DMS153 treated with DMSO at 0.1 percent for 48 hours (cell line): Measurements from ENCODE around the gene POLR2F.
"Not testable (repeated sequence)": the region's sequence is repeated elsewhere in the genome, so short reads cannot be mapped to it uniquely, and the experiment has no call there.

Source experiments
- DNase-seq: peaks from one replicate; lab custom pipeline; 2025; ENCODE audit not compliant: unreplicated experiment; lab: John Stamatoyannopoulos, UW

Gene POLR2F

GRCh38 chr22:37952629-37953028, 870 bp upstream of the POLR2F start:
- not testable (repeated sequence) for DNase-seq

- DNase-seq: no peak
Observed at GRCh38 chr22:37953062-37953436, 450 bp upstream of the POLR2F start.

- no peak for DNase-seq
Observed at GRCh38 chr22:37954686-37955085, 1.2 kb downstream of the POLR2F start.

DNA sequence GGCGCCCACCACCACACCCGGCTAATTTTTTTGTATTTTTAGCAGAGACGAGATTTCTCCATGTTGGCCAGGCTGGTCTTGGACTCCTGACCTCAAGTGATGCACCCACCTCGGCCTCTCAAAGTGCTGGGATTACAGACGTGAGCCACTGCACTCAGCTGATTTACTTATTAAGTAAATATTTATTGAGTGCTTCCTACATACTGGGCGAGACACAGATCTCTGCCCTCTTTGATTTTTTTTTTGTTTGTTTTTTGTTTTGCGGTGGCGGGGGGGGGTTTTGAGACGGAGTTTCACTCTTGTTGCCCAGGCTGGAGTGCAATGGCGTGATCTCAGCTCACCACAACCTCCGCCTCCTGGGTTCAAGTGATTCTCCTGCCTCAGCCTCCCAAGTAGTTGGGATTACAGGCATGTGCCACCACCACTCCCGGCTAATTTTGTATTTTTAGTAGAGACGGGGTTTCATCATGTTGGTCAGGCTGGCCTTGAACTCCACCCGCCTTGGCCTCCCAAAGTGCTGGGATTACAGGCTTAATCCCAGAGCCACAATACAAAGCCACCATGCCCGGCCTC, 2.4 kb downstream of the POLR2F start:
- not testable (repeated sequence) for DNase-seq

DNA sequence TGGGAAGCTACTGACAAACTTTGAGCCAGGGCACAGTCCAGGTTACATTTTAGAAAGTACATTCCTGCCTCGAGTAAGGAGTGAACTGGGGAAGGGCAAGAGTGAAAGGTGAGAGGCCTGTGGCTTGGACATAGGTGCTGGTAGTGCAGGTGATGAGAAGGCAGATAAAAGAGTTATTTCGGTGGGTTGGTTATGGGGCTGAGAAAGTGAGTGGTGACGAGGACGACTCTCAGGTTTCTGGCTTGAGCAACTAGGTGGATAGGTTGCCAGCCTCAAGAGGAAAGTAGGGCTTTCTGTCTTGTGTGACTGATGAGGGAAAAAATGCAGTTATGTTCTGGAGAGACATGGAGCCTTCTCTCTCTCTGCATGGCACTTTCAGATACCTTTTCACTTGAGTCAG, 3.7 kb downstream of the POLR2F start:
- DNase-seq: no peak

DNA sequence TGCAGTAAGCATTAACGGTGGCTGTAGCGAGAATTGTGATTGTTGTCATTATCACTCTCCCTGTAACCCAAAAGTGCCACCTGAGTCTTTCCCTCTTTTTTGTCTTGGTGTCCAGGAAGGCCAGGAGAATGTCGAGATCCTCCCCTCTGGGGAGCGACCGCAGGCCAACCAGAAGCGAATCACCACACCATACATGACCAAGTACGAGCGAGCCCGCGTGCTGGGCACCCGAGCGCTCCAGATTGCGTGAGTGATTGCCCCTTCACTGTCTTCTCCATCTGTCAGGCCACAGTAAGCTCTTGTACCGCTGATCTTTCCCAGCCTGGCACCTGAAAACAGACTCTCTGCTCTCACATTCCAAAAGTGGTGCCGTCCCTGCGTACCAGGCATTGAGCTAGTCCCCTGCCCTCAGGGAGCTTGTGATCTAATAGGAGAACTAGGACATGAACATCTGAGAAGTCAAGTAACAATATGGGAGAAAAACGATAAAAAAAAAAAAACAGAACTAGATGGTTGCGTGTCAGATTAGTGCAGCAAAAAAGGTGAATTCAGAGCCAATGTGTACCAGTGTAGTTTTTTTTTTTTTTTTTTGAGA, 5.8 kb downstream of the POLR2F start:
- no peak for DNase-seq

GRCh38 chr22:37961062-37961461, 7.6 kb downstream of the POLR2F start:
- no peak for DNase-seq

DNA sequence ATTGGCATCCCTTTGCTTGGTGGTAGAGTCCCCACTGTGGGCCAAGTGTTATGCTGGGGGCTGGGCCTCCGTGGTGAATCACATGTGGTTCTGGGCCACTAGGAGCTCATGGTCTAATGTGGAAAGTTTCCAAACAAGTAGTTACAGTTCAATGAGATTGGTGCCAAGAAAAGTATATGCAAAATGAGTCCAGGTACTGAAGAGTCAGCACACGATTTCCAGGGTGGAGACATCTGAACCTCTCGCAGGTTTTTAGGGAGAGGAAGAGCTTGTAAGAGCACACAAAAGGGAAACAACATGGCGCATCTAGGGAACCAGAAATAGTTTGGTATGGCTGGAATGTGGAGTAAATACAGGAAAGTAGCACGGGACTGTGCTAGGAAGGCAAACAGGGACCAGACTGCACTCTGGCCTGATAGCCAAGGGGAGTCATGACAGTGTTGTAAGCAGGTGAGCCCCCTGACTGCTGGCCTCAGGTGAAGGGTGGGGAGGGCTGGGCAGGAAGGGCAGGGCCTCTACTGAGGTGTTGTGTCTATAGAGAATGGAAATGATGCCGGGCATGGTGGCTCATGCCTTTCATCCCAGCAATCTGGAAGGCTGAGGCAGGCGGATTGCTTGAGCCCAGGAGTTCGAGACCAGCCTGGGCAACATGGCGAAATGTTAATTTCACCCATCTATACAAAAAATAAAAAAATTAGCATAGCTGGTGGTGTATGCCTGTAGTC, 12.6 kb downstream of the POLR2F start:
- DNase-seq: no peak

- no peak for DNase-seq
Observed at GRCh38 chr22:37967147-37967546, 13.6 kb downstream of the POLR2F start.

DNA sequence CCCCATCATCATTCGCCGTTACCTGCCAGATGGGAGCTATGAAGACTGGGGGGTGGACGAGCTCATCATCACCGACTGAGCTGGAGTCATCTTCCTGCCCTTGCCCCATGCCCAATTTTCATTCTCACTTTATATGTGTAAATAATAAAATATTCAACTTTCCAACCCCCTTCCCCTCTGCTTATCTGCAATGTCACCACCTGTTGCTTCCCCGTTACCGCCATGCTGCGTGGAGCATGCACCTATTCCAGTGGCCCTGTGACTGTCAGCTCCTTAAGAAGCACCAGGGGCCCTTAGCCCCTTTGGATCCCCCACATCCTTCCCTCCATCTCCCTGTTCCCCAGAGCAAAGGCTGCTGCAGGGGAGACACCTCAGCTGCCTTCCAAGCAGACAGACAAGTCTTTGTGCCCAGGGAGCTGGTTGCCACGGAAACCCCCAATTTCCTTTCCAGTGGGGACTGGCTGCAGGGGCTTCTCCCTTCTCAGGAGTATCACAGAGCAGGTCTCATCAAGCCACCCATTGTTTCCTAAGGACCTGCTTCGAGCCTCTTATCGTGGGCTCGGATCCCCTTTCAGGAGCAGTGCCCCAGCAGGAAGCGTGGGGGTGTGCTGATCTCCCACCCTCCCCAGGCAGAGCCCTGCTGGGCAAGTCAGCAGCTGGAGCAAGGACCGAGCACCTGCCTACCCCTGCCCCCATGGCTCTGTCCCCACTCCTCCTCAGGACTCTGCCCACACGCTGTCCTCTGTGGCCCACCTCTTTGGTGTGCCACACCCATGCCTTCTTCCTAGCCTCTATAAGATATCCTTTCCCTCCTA, 14.3 kb downstream of the POLR2F start:
- DNase-seq: no peak

GRCh38 chr22:37968452-37969251, 15.2 kb downstream of the POLR2F start:
- no peak for DNase-seq

- DNase-seq: no peak
Observed at GRCh38 chr22:37970864-37971263, 17.4 kb downstream of the POLR2F start.

DNA sequence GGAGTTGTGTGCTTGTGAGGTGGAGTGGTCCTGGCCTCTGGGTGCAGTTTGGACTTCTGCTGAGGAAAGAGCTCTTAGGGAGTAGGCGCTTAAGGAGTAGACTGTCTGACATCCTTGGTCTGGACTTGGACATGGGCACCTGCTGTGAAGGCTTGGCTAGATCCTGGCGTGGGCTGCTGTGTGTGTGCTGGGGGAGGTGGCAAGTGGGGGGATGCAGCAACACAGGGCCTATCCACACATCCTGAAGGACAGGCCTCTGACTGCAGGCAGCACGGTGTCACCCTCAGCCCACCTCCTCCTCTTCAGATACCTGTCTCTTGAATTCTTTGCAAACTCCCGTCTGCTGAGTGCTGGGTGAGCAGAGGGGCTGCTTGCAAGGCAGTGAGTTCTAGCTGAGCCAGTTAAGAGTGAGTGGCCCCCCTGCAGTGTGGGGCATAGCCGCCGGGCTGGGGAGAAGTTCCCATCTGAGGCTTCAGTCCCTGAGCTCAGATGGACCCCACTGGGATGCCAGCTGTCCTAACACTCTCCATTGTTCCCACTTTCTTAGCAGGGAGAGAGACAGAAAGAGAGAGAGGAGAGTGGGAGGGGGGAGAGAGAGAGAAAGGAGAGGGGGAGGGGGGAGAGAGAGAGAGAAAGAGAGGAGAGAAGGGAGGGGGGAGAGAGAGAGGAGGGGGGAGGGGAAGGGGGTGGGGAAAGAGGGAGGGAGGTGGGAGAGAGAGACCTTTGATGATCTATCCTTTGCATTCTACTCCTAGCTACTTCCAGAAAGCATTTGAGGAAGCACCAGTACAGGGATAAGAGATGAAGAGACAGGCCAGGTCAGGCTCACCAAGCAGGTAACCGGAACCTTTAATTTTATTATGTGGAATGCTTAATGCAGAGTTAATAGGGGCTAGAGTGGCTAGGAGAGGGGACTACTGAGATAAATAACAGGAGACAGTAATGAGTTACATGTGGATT, 18.3 kb downstream of the POLR2F start:
- DNase-seq: no peak

- DNase-seq: no peak
Observed at GRCh38 chr22:37972527-37972926, 19.0 kb downstream of the POLR2F start.

GRCh38 chr22:37973271-37974170, 20.0 kb downstream of the POLR2F start:
- DNase-seq: no peak

- DNase-seq: no peak
Observed at GRCh38 chr22:37975153-37975552, 21.7 kb downstream of the POLR2F start.

GRCh38 chr22:37976022-37976421, 22.5 kb downstream of the POLR2F start:
- not testable (repeated sequence) for DNase-seq

- DNase-seq: no peak
Observed at GRCh38 chr22:37976547-37976946, 23.0 kb downstream of the POLR2F start.

DNA sequence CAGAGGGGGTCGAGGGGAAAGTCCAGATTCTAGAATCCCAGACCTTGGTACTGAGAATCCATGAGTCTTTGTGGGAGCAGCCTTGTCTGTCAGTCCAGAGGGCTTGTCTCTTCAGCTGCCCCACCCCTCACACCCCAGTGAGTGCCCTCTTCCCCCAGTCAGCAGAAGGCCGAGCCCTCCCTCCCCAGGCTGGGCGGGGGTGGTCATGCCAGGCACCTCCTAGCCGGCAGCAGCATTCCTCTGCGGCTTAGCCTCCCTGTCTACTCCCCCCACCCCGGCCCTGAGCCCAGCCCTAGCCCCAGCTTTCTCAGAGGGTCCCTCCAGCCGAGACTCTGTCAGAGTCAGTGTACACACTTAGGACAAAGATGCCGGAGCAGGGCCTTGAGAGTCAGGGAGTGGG, 26.3 kb downstream of the POLR2F start:
- no peak for DNase-seq
